PFSK-1 (cell line): ENCODE measurements around the gene F2R.

Experiments
- FOXP2 ChIP-seq: optimal IDR thresholded peaks from 2 replicates; pipeline ENCODE3; 2011; ENCODE audit warnings: borderline replicate concordance, control low read depth, inconsistent platforms; ENCODE audit not compliant: insufficient read depth; ENCODE audit errors: extremely low read length, extremely low read depth
- POLR2AphosphoS5 ChIP-seq: IDR thresholded peaks from 2 replicates; pipeline ENCODE4 v1.6.1; 2012; ENCODE audit warnings: low read depth, mild to moderate bottlenecking, control low read depth, low read length, moderate library complexity
- SIN3A ChIP-seq: IDR thresholded peaks from 2 replicates; pipeline ENCODE4 v1.6.1; 2012; ENCODE audit warnings: mild to moderate bottlenecking, low read length, moderate library complexity, borderline replicate concordance; ENCODE audit not compliant: insufficient read depth
- TAF1 ChIP-seq: IDR thresholded peaks from 2 replicates; pipeline ENCODE4 v1.6.1; 2012; ENCODE audit warnings: low read length, control low read depth, borderline replicate concordance; ENCODE audit not compliant: insufficient read depth
- TF ChIP-seq, protein P1 (sequence below), 2 experiments: IDR thresholded peaks; 2 replicates each; pipeline versions ENCODE4 v1.6.1 to v1.8.0; 2011 to 2012; ENCODE audit warnings: low read depth in 2 of 2, low read length in 2 of 2, control low read depth in 1 of 2, inconsistent platforms in 1 of 2, mild to moderate bottlenecking in 1 of 2, moderate library complexity in 1 of 2; ENCODE audit not compliant: insufficient read depth in 1 of 2

- TF ChIP-seq TAF1, result no peak
- TF ChIP-seq, protein P1, sequence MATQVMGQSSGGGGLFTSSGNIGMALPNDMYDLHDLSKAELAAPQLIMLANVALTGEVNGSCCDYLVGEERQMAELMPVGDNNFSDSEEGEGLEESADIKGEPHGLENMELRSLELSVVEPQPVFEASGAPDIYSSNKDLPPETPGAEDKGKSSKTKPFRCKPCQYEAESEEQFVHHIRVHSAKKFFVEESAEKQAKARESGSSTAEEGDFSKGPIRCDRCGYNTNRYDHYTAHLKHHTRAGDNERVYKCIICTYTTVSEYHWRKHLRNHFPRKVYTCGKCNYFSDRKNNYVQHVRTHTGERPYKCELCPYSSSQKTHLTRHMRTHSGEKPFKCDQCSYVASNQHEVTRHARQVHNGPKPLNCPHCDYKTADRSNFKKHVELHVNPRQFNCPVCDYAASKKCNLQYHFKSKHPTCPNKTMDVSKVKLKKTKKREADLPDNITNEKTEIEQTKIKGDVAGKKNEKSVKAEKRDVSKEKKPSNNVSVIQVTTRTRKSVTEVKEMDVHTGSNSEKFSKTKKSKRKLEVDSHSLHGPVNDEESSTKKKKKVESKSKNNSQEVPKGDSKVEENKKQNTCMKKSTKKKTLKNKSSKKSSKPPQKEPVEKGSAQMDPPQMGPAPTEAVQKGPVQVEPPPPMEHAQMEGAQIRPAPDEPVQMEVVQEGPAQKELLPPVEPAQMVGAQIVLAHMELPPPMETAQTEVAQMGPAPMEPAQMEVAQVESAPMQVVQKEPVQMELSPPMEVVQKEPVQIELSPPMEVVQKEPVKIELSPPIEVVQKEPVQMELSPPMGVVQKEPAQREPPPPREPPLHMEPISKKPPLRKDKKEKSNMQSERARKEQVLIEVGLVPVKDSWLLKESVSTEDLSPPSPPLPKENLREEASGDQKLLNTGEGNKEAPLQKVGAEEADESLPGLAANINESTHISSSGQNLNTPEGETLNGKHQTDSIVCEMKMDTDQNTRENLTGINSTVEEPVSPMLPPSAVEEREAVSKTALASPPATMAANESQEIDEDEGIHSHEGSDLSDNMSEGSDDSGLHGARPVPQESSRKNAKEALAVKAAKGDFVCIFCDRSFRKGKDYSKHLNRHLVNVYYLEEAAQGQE (IDR thresholded peaks at IDR 0.05; ENCODE audit: insufficient read depth in 1 of 2, low read depth in 2 of 2, low read length in 2 of 2), result no peak
- no peak for TF ChIP-seq POLR2AphosphoS5
- no peak for TF ChIP-seq SIN3A
- TF ChIP-seq FOXP2, result no peak
Observed at GRCh38 chr5:76703707-76704106, 12.2 kb upstream of the F2R start.
